GM19438 (cell line): ENCODE data around the gene FAM81A.
"Not testable (repeated sequence)": the region's sequence is repeated elsewhere in the genome, so short reads cannot be mapped to it uniquely, and the experiment has no call there.

ENCODE experiments used
- ATAC-seq: cut with Tn5 transposase; IDR thresholded peaks from one replicate; pipeline ENCODE4 v1.9.1; 2021; ENCODE audit warnings: low read depth; ENCODE audit not compliant: unreplicated experiment

The FAM81A gene

DNA sequence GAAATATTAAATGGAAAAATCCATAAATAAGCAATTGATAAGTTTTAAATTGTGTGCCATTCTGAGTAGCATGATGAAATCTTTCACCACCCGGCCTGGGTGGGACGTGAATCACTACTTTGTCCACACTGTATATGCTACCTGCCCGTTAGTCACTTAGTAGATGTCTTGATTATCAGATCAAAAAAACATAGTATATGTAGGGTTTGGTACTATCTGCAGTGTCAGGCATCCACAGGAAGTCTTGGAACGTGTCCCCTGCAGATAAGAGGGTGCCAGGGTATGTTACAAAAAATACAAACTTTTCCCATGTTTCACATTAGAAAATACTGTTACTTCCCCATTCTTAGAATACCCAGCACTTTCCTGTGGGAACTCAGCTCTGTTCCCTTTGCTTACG is 35.2 kb downstream of the FAM81A start:
- ATAC-seq = no peak

DNA sequence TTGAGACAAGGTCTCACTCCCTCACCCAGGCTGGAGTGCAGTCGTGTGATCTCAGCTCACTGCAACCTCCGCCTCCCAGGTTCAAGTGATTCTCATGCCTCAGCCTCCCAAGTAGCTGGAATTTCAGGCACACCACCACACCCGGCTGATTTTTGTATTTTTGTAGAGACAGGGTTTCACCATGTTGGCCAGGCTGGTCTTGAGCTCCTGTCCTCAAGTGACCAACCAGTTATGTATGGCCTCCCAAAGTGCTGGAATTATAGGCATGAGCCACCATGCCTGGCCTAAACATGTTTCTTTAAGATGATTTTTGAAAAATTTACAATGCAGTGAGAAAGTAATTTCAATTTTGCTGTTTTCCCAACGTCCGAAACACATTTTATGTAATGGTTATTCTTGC is 37.2 kb downstream of the FAM81A start:
- not testable (repeated sequence) for ATAC-seq

DNA sequence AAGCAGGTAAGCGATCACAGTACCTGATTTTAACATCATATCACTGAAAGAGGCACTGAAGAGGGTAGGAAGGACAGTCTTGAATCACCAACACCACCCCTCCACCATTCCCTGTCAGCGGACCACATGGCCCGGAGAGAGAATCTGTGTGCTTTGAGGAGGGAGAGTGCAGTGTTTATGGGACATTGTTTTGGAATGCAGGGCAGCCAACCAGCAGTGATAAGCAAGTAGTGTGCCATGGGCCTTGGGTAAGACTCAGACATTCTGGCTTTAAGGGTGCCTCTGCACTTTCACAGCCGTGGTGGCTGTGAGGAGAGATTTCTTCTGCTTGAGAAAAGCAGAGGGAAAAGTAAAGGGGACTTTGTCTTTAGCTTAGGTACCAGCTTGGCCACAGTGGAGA is 46.4 kb downstream of the FAM81A start:
- no peak for ATAC-seq

DNA sequence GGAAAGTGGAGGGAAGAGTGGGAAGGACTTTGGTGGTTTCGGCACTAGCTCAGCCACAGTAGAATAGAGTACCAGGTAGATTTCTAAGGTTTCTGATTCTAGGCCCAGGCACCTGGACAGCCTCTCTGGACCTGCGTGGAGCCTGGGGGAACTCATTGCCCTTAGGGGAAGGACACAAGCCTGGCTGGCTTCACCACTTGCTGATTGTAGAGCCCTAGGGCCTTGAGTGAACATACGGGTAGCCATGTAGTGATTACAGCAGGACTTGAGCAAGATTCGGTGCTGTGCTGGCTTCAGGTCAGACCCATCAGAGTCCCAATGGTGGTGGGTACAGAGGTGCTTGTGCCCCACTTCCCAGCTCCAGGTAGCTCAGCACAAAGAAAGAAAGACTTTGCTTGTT is 47.0 kb downstream of the FAM81A start:
- ATAC-seq = no peak

DNA sequence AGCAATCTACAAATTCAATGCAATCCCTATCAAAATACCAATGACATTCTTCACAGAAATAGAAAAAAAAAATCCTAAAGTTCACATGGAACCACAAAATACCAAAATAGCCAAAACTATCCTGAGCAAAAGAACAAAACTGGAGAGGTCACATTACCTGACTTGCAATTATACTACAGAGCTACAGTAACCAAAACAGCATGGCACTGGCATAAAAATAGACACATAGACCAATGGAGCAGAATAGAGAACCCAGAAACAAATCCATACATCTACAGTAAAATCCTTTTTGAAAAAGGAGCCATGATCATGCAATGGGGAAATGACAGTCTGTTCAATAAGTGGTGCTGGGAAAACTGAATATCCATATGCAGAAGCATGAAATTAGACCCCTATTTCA is 51.5 kb downstream of the FAM81A start:
- ATAC-seq = not testable (repeated sequence)

DNA sequence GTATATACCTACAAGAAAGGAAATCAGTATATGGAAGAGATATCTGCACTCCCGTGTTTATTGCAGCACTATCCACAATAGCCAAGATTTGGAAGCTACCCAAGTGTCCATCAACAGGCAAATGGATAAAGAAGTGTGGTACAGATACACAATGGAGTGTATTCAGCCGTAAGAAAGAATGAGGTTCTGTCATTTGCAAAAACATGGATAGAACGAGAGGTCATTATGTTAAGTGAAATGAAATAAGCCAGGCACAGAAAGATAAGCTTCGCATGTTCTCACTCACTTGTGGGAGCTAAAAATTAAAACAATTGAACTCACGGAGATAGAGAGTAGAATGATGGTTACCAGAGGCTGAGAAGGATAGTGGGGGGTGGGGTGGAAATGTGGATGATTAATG is 53.1 kb downstream of the FAM81A start:
- ATAC-seq = no peak

DNA sequence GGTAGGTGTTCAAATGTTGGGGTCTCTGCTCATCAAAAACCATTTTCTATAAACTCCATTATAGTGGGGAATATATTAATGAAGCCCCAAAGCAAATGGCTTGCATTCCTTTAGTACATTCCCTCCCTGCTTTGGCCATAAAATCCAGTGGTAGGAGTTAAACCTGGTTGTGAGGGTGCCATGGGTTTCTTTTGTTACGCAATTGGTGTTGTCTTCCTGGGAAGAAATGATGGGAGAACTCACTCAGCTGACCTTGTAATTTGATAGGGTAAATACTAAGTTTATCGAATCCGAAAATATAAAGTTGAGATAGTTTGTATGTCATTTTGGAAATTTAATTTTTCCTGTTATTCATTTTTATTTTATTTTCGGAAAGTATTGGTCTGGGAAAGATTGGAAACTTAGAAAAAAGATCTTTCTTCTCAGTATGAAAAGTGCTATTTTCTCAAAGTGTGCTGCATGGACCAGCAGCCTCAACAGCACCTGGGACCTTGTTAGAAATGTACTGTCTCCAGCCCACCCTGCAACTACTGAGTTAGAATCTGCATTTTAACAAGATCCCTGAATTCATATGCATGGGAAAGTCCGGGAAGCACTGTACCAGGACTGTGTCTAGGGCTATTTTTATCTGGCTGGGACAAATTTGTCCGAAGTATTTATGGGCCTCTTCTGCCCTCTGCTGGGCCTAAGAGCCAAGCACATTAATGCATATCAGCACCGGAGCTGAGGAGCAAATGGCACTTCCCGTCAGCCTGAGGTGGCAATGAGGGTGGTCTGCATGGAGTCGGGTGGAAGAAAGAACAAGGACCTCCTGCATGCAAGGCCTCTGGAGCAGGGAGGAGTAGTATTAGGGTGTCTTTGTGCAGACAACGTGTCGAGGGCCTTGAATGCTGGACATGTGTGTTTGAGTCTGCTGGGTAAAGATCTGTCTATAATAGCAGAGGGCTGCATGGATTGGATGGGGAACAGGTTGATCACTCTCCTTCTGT is 54.7 kb downstream of the FAM81A start:
- no peak for ATAC-seq

DNA sequence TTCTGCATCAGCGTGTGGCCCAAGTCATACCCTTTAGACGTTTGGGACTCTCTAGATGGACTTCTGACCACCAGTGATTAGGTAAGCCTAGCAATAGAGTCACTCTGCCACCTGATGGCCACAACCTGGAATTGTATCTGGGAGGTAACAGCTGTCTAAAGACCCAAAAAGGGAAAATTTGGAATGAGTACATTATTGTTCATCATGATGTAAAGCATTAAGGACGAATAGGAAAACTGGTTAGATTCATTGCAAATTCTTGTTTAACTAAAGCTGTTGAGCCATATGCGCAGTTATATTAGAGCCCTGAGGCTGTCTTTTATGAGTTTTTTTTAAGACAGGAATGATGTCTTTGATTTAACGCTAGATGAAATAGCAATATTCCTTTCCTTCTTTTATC is 63.6 kb downstream of the FAM81A start:
- no peak for ATAC-seq

DNA sequence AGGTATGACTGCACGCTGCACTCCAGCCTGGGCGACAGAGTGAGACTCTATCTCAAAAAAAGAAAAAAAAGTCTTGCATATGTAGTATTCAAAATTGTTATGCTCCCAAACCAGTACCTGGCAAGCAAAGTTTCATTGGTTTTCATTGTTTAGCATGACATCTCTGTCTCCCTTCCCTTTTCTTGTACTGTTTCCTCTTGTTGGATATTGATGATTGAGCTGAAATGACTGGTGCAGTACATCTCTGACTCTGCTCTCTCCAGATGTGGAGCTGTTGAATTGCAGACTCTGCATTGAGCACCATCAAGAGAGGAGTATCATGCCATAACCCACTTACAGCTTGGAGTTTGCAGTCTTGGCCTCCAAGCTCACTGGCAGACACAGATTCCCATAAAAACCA is 77.2 kb downstream of the FAM81A start:
- ATAC-seq = no peak

DNA sequence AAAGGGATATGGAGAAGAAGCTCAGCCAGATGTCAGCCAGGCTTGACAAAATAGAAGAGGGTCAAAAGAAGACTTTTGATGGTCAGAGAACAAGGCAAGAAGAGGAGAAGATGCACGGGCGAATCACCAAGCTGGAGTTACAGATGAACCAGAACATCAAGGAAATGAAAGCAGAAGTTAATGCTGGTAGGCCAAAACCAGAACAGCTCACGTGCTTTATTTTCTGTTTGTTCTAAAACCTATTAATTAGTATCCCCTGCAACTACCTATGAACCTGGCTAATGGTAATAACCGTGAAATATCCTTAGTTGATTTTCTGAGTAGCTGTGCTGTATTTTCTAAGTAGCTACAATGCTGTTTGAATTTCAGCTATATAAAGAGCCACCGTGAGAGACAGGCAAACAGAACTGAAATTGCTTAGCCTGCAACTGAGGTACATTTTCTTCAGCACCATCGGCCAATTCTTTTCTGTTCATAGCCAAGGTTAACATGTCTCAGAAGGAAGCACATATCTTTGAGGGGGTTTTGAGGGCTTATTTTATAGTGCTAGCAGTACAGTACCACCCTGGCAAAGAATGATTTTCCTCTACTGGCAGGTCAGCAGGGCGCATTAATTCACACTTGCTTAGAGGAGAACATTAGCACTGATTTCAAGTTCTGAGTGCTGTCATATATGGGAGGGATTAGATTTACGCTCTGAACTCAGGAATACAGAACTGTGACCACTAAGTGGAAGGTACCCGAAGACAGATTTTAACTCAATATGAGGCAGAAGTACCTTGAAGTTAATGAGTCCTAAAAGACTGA is 78.9 kb downstream of the FAM81A start:
- ATAC-seq = peak; percentile 65

DNA sequence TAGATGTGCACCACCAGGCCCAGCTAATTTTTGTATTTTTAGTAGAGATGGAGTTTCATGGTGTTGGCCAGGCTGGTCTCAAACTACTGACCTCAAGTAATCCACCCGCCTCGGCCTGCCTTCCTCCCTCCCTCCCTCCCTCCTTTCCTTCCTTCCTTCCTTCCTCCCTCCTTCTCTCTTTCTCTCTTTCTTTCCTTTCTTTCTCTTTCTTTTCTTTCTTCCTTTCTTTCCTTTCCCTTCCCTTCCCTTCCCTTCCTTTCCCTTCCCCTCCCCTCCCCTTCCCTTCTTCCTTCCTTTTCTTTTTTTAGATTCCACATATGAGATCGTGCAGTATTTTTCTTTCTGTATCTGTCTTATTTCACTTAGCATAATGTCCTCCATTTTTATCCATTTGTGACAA is 81.3 kb downstream of the FAM81A start:
- ATAC-seq = no peak

DNA sequence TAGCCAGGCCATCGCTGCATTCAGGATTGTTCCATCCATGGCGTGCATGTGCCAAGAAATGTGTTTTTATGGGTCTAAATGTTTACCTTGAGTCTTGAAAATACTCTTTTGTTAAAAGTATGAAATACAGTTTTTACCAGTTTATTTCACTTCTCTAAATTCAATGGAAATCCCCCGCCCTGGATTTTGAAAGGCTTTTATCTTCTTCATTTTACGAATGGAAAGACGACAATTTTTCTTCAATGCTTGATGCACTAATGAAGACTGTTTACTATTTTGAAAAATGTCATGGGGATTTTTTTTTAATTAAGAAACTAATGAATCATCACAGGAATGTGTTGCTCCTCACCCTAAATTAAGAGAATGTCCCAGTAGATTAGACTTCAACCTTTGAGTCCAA is 83.5 kb downstream of the FAM81A start:
- ATAC-seq = no peak

DNA sequence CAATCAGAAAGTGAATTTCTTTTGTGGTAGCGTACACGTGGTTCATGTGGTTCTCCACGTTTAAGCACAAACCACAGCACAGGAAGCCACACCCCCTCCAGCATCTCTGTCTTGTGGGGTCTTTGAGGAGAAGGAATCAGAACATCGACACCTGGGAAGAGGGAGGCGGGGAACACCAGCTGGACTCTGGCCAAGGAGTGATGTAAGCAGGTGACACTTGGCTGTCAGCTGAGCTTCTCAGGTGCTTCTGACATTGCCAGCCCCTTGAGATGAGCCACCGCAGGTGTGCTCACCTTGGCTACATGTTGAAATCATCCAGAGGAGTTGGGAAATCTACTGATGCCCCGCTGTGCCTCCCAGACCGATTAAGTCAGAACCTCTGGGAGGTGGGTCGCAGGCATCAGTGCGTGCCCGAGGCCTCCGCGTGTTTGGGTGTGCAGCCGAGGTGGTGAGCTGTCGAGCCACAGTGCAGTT is 85.0 kb downstream of the FAM81A start:
- no peak for ATAC-seq

DNA sequence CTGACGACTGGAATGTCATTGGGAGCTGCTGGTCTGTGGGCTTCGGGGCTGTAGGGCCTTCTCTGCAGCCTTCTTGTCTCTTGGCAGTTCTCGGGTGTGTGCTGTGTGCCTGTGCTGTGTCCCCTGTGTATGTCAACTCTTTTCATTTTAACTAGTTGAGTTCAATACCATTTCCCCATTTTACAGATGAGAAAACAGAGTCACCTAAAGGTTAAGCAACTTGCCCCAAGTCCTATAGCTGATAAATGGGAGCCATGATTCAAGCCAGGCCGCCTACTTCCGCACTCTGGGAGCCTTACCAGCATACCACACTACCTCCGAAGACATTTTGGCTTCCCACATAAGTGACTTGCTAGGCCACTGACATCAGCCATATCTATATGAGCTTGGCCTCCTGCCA is 85.7 kb downstream of the FAM81A start:
- no peak for ATAC-seq

DNA sequence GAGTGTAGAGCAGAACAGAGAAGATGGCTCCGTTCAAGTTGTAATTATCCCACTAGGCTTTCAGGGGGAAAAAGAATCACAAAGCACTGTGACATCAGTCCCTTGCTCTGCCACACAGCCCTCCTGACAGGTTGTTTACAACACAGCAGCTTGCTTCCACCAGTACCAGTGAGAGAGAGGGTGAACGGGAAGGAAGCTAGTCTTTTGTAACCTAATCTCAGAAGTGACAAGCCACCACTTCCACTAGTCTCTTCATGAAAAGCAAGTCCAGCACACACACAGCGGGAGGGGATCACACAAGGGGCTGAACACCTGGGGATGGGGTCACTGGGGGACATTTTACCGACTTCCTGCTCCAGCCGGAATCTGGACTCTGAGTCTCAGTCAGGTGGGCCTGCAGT is 86.3 kb downstream of the FAM81A start:
- ATAC-seq = no peak

DNA sequence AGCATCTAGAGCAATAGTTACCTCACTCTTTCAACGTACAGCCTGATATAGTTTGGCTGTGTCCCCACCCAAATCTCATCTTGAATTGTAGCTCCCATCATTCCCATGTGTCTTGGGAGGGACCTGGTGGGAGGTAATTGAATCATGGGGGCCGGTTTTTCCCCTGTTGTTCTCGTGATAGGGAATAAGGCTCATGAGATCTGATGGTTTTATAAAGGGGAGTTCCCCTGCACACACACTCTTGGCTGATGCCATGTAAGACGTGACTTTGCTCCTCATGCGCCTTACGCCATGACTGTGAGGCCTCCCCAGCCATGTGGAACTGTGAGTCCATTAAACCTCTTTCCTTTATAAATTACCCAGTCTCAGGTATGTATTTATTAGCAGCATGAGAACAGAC is 88.5 kb downstream of the FAM81A start:
- not testable (repeated sequence) for ATAC-seq

DNA sequence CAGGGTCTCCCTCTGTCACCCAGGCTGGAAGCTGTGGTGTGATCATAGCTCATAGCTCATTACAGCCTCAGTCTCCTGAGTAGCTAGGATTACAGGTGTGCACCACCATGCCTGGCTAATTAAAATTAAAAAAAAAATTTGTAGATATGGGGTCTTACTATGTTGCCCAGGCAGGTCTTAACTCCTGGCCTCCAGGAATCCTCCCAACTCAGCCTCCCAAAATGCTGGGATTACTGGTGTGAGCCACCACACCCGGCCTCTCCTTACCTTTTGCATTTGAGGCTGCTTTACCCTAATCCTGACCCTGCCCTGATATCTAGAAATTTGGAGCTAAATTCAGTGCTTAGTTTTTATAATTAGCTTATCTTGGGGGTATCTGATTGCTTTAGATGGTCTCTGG is 90.4 kb downstream of the FAM81A start:
- ATAC-seq = no peak

DNA sequence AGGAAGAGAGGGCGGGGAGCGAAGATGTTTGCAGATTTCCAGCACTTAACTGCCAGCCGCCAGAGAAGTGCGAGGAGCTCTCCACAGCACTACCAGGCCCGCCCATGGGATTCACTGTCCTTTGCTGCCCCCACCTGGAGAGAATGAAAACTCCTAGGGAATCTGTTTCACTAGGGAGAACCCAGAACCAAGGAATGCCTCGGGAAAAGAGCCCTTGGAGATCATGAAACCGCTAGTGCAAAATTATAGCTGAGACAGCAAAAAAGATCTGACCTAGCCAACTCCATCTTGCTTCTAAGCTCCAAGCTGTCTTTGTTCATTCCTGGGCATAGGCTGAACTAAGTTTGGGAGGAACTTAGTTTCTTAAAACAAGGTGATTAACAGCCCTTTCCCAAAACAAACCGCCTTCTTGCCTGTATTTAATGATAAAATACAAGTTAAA is 91.0 kb downstream of the FAM81A start:
- ATAC-seq = no peak

DNA sequence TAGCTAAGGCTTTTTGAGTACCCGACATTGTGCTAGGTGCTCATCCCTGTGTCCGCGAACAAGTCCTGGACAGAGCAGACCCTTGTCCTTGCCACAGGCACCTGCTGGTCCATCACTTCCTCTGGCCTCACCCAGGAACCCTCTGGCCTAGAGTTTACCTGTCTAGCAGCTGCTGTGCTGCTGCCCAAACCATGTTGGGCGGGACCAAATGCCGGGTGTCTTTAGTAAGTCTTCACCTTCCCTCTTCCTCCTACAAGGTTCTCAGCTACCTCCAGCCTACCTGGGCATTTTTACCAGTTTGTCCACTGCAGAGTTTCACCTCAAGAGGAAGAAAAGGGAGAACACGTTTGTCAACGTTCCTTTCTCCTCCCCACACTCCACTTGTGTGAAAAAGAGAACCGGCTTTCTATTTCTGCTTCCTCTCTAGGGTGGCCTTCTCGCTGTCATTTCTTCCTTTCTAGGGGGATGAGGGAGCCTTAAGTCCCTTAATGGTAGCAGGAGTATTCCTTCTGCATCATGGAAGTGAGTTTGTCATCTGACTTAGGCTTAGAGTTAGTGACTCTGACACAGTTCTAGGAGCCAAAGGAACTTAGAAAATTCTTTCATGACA is 93.2 kb downstream of the FAM81A start:
- ATAC-seq = no peak

DNA sequence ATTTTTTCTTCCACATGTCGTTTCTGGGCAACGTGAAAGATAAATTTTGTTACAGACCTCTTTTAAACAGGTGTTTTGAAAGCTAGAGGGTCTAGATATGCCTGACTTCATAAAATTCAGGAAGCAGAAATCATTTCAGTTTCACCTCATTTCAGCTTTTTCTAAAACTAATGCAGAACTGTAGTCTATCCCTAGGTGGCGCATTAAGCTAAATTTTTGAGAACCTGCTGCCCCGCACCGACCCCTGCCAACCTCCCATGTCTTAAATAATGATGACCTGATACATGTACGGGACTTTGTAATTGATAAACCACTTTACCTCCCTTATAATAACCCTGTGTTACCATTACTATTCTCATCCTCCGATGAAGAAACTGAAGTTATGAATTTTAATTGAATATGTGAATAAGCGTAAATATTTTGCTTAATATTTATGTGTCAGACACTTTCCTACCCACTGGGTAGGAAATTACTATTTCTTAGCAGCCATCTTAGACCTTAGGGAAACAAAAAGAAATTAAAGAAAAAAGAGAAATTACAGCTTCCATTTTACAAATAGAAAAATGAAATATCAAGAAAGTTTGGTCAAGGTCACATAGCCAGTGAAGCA is 94.9 kb downstream of the FAM81A start:
- no peak for ATAC-seq

DNA sequence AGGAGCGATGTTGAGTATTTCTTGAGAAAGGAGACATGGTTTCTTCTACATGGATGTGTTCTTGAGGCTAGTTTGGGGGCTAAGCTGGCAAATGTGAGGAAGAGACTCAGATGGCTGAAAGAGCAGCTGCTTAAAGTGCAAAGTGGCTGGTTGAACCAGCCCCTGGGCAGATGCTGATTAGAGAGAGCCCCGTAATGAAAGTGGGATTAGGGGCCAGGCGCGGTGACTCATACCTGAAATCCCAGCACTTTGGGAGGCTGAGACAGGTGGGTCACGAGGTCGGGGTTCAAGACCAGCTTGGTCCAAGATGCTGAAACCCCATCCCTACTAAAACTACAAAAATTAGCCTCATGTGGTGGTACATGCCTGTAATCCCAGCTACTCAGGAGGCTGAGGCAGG is 98.6 kb downstream of the FAM81A start:
- ATAC-seq = no peak
